Measurements from ENCODE around the gene SCP2D1.
"Not testable (repeated sequence)": the region's sequence is repeated elsewhere in the genome, so short reads cannot be mapped to it uniquely, and the experiment has no call there.

SCP2D1 gene

GRCh38 chr20:18813483-18813882 is at the start of gene SCP2D1:
SCP2D1 (plus strand) TSS chr20:18813783; CDS start chr20:18813816, 33 bp downstream.
- DNase-seq: no peak

- DNase-seq: no peak
Observed at GRCh38 chr20:18767676-18768075, 45.9 kb upstream of the SCP2D1 start.

- DNase-seq: no peak
Observed at GRCh38 chr20:18773566-18773965, 40.0 kb upstream of the SCP2D1 start.

GRCh38 chr20:18774207-18774606 is 39.4 kb upstream of the SCP2D1 start:
- no peak for DNase-seq

GRCh38 chr20:18775633-18776032 is 38.0 kb upstream of the SCP2D1 start:
- no peak for DNase-seq

- no peak for DNase-seq
Observed at GRCh38 chr20:18778690-18779392, 34.7 kb upstream of the SCP2D1 start.

GRCh38 chr20:18780385-18781130 is 33.0 kb upstream of the SCP2D1 start:
- no peak for DNase-seq

GRCh38 chr20:18781509-18781908 is 32.1 kb upstream of the SCP2D1 start:
- DNase-seq: no peak

GRCh38 chr20:18783385-18783959 is 30.1 kb upstream of the SCP2D1 start:
- DNase-seq: no peak

- not testable (repeated sequence) for DNase-seq
Observed at GRCh38 chr20:18787046-18787445, 26.5 kb upstream of the SCP2D1 start.

- DNase-seq: no peak
Observed at GRCh38 chr20:18788021-18788420, 25.6 kb upstream of the SCP2D1 start.

- no peak for DNase-seq
Observed at GRCh38 chr20:18790787-18791186, 22.8 kb upstream of the SCP2D1 start.

GRCh38 chr20:18793625-18794427 is 19.8 kb upstream of the SCP2D1 start:
- peak; percentile 83 to 84 for DNase-seq

- no peak for DNase-seq
Observed at GRCh38 chr20:18794428-18794787, 19.2 kb upstream of the SCP2D1 start.

GRCh38 chr20:18795366-18795765 is 18.2 kb upstream of the SCP2D1 start:
- DNase-seq: no peak

- DNase-seq: no peak
Observed at GRCh38 chr20:18796282-18796833, 17.2 kb upstream of the SCP2D1 start.

- DNase-seq: no peak
Observed at GRCh38 chr20:18801516-18801915, 12.1 kb upstream of the SCP2D1 start.

GRCh38 chr20:18802012-18802634 is 11.5 kb upstream of the SCP2D1 start:
- DNase-seq: no peak

- DNase-seq: no peak
Observed at GRCh38 chr20:18805881-18806280, 7.7 kb upstream of the SCP2D1 start.

GRCh38 chr20:18808712-18809111 is 4.9 kb upstream of the SCP2D1 start:
- DNase-seq: no peak

- no peak for DNase-seq
Observed at GRCh38 chr20:18811186-18811585, 2.4 kb upstream of the SCP2D1 start.

GRCh38 chr20:18811904-18812303 is 1.7 kb upstream of the SCP2D1 start:
- DNase-seq: no peak

Measured in activated CD4-positive, alpha-beta T cell treated with anti-CD3 and anti-CD28 coated beads for 4 hours (primary cell).